GM12874 (cell line): Measurements from ENCODE around the gene MCC.

Experiments
- TF ChIP-seq, protein P1 (sequence below): IDR thresholded peaks from 2 replicates; pipeline ENCODE4 v1.5.1; 2011; ENCODE audit warnings: low read depth, mild to moderate bottlenecking, control low read depth, low read length, moderate library complexity; ENCODE audit not compliant: insufficient read depth

MCC gene

GRCh38 chr5:113221294-113222176 is 266.7 kb downstream of the MCC start:
- TF ChIP-seq, protein P1, sequence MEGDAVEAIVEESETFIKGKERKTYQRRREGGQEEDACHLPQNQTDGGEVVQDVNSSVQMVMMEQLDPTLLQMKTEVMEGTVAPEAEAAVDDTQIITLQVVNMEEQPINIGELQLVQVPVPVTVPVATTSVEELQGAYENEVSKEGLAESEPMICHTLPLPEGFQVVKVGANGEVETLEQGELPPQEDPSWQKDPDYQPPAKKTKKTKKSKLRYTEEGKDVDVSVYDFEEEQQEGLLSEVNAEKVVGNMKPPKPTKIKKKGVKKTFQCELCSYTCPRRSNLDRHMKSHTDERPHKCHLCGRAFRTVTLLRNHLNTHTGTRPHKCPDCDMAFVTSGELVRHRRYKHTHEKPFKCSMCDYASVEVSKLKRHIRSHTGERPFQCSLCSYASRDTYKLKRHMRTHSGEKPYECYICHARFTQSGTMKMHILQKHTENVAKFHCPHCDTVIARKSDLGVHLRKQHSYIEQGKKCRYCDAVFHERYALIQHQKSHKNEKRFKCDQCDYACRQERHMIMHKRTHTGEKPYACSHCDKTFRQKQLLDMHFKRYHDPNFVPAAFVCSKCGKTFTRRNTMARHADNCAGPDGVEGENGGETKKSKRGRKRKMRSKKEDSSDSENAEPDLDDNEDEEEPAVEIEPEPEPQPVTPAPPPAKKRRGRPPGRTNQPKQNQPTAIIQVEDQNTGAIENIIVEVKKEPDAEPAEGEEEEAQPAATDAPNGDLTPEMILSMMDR = no peak

DNA sequence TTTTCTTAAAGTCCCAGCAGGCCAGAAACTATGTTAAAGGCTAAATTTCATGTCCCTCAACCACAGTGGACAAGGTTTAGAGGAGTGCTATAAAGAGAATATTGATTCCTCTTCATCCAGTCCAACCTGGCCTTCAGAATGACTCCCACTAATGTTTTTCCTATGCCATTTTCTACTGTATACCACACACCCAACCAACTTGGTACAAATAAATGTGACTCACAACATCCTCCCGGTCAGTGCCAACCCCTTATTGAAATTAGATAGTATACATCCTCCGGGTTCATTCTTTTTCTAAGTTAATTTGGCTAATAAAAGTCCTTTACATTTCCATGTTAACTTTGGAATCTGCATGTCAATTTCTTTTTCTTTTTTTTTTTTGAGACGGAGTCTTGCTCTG is 268.6 kb downstream of the MCC start:
- TF ChIP-seq, protein P1 = no peak

DNA sequence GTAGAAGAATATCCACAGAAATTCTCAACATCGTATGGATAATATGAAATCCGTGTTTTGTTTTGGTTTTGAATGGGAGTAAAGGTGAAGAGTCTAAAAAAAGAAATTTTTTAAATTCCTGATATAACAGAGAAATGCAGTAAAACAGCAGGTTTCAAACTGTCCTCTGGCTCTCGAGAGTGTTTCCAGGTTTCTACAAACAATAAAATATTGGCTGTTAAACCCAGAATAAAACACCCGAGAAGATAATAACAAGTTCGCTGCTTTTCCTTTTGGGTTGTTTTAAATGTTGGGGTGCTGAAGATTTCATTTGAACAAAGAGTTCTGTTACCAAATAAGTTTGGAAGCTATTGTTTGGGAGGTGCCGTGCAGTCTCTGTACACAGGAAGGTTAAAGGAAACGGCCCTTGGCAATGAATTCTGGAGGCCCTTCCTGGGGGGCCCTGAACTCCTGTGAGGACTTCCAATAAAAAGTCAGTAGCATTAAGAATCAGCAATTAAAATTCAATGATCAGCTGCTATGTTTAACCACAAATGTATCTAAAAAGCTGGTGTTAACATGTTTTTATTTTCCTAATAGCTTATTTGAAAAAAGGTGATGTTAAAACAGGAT is 269.2 kb downstream of the MCC start:
- TF ChIP-seq, protein P1 = no peak

- TF ChIP-seq, protein P1 = no peak
Measured at GRCh38 chr5:113218200-113218599, 270.1 kb downstream of the MCC start.

DNA sequence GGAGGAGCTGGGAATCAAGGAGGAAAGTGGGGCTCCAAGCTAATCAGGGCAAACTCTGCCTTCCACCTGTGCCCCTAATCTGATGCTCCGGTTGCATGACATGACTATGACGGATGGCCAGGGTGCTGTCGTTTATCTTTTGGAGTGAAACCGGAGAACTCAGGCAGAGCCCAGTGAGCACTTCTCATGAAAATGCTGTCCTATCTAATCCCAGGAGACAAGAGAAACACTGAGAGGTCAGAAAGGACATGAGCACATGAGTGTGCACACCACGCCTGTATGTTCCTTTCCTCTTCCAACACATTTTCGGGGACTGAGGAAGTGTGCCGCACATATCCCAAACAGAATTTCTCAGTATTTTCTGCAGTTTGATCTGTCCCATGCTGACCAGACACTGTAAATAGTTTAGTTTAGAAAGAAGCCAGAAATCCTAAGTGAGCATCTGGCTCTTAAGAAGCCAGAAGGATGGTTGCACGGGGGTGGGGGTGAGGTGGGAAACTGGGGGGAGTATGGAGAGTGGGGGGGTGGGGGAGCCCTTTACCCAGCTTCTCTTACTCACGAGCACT is 270.6 kb downstream of the MCC start:
- TF ChIP-seq, protein P1 = no peak

DNA sequence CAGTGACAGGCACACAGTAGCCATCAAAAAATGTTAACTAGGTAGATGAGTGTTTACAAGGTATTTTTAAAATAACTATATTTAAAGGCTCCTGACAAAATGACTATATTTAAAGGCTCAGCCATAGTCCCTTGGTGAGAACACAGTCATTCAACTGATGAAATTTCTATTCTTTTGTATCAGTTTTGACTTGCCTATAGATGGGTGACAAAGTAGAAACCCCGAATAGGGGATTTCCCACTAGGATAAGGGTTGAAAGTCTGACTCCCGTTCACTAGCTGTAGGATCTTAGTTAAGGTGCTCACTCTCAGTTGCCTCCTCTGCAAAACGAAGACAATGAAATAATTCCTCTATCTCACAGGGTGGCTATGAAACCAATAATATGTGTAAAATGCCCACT is 271.7 kb downstream of the MCC start:
- TF ChIP-seq, protein P1 = no peak

GRCh38 chr5:113215401-113216060 is 272.7 kb downstream of the MCC start:
- TF ChIP-seq, protein P1 = no peak
